Measurements from ENCODE around the gene PLEKHJ1.
"Not testable (repeated sequence)": the region's sequence is repeated elsewhere in the genome, so short reads cannot be mapped to it uniquely, and the experiment has no call there.

Gene PLEKHJ1

GRCh38 chr19:2236314-2237050 lies at the start of gene PLEKHJ1, which contains the start of gene SF3A2:
Gene PLEKHJ1, minus strand, starts transcription at chr19:2236329. Its CDS starts 81 bp downstream, at chr19:2236248.
Gene SF3A2, plus strand, starts transcription at chr19:2236824. Its CDS starts 6,595 bp downstream, at chr19:2243419.
- DNase-seq, result peak; percentile 99

GRCh38 chr19:2283835-2284507 lies 47.8 kb upstream of the PLEKHJ1 start:
- no peak for DNase-seq

DNA sequence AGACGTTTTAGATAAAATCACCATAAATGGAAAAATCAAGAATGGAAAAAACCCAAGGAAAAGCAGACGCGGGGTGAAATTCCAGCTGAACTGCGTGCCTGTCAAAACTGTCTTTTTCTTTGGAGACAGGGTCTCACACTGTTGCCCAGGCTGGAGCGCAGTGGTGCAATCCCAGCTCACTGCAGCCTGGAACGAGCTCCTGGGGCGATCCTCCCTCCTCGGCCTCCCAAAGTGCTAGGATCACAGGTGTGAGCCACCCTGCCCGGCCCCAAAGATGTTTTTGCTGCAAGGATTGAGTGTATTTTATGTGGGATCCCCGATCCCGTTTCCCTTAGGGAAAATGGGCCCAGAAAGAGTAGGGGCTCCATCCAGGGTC lies 46.7 kb upstream of the PLEKHJ1 start:
- DNase-seq, result no peak

GRCh38 chr19:2282062-2282861 lies 46.1 kb upstream of the PLEKHJ1 start, which contains the start of gene PEAK3:
Gene PEAK3, minus strand, starts transcription at chr19:2282175. Its CDS starts 1,244 bp downstream, at chr19:2280931.
- DNase-seq, result peak; percentile 54

GRCh38 chr19:2281265-2282061 lies 45.3 kb upstream of the PLEKHJ1 start:
- not testable (repeated sequence) for DNase-seq

GRCh38 chr19:2280633-2281264 lies 44.6 kb upstream of the PLEKHJ1 start:
- DNase-seq, result no peak

GRCh38 chr19:2278459-2279158 lies 42.5 kb upstream of the PLEKHJ1 start:
- no peak for DNase-seq

GRCh38 chr19:2277138-2277537 lies 41.0 kb upstream of the PLEKHJ1 start:
- DNase-seq, result no peak

GRCh38 chr19:2276429-2276986 lies 40.4 kb upstream of the PLEKHJ1 start:
- DNase-seq, result no peak

- DNase-seq, result no peak
These were observed 39.7 kb upstream of the PLEKHJ1 start for GRCh38 chr19:2275588-2276428.

DNA sequence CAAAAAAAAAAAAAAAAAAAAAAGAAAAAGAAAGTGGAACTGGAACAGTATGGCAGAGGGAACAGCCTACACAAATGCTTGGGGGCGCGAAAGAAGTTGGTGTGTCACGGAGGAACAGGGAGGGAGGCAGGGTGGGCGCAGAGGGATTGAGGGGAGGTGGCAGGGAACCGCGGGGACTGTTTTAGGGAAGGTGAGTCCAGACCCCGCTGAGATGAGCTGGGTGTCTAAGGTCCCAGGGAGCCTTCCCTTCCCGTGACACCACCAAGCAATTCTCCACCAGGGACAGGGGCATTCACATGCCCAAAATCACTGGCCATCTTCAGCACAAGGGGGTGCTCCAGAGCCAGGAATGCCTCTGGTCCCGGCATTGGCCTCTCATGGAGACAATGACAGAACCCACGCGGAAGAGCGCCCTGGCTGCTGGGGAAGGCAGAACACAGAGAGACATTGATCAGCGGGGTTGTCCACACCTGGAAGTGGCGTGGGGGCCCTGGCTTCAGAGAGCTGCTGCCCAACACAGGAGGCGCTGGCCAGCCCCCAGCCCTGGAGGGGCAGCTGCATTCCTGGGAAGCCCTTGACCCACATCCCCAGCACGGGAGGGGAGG lies 38.9 kb upstream of the PLEKHJ1 start:
- peak; percentile 63 for DNase-seq

DNA sequence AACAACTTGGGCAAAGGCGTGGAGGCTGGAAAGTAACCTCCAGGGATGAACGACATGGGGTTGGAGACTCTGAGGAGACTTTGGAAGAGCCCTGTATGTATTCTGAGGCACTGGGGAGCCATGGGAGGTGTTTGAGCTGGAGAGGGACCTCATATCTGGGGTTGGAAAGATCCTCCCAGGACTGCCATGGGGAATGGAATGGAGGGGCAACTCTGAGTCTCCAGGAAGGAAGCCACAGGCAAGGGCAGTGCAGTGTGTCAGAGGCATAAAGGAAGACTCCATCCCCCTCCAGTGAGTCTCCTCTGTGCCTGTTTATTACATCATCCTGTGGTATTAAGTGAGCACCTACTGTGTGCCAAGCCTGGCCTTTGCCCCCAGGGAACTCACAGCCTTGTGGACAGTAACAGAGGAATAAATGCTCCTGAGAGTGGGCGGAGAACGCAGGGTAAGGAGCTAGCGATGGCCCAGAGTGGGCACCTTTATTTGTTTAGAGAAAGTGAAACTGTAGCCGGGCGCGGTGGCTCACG lies 38.1 kb upstream of the PLEKHJ1 start:
- no peak for DNase-seq

GRCh38 chr19:2273356-2274184 lies 37.4 kb upstream of the PLEKHJ1 start:
- DNase-seq, result peak; percentile 78

- DNase-seq, result peak; percentile 41
These were observed 35.3 kb upstream of the PLEKHJ1 start for GRCh38 chr19:2271234-2272103.

- DNase-seq, result peak; percentile 79
These were observed 34.5 kb upstream of the PLEKHJ1 start for GRCh38 chr19:2270423-2271233.

GRCh38 chr19:2270157-2270422 lies 34.0 kb upstream of the PLEKHJ1 start:
- DNase-seq, result peak; percentile 55
